Ishikawa (cell line): ENCODE measurements around the gene PRC1.

ENCODE experiments used
- CEBPB ChIP-seq: IDR thresholded peaks from 2 replicates; pipeline ENCODE4 v1.6.1; 2012
- CREB1 ChIP-seq: IDR thresholded peaks from 2 replicates; pipeline ENCODE4 v1.6.1; 2012; ENCODE audit warnings: low read depth
- EGR1 ChIP-seq: IDR thresholded peaks from 2 replicates; pipeline ENCODE4 v1.6.1; 2012
- EP300 ChIP-seq: IDR thresholded peaks from 2 replicates; pipeline ENCODE4 v1.6.1; 2012; ENCODE audit warnings: borderline replicate concordance
- FOXM1 ChIP-seq: IDR thresholded peaks from 2 replicates; pipeline ENCODE4 v1.6.1; 2012; ENCODE audit warnings: low read depth, borderline replicate concordance
- NFIC ChIP-seq: IDR thresholded peaks from 2 replicates; pipeline ENCODE4 v1.6.1; 2012
- RAD21 ChIP-seq: IDR thresholded peaks from 2 replicates; pipeline ENCODE4 v1.6.1; 2012; ENCODE audit warnings: low read depth
- TAF1 ChIP-seq: IDR thresholded peaks from 2 replicates; pipeline ENCODE4 v1.6.1; 2012; ENCODE audit warnings: low read depth, mild to moderate bottlenecking
- TCF12 ChIP-seq: IDR thresholded peaks from 2 replicates; pipeline ENCODE4 v1.6.1; 2012; ENCODE audit warnings: low read depth
- TEAD4 ChIP-seq: IDR thresholded peaks from 2 replicates; pipeline ENCODE4 v1.6.1; 2012
- YY1 ChIP-seq: IDR thresholded peaks from 2 replicates; pipeline ENCODE4 v1.6.1; 2012; ENCODE audit warnings: low read depth
- ZBTB7A ChIP-seq: IDR thresholded peaks from 2 replicates; pipeline ENCODE4 v1.6.1; 2012; ENCODE audit warnings: low read depth
- TF ChIP-seq, protein P1 (sequence below): IDR thresholded peaks from 2 replicates; pipeline ENCODE4 v1.6.1; 2012
- TF ChIP-seq, protein P2 (sequence below): IDR thresholded peaks from 2 replicates; pipeline ENCODE4 v1.6.1; 2012
- TF ChIP-seq, protein P3 (sequence below): IDR thresholded peaks from 2 replicates; pipeline ENCODE4 v1.6.1; 2012; ENCODE audit warnings: low read depth, mild to moderate bottlenecking

The PRC1 gene

DNA sequence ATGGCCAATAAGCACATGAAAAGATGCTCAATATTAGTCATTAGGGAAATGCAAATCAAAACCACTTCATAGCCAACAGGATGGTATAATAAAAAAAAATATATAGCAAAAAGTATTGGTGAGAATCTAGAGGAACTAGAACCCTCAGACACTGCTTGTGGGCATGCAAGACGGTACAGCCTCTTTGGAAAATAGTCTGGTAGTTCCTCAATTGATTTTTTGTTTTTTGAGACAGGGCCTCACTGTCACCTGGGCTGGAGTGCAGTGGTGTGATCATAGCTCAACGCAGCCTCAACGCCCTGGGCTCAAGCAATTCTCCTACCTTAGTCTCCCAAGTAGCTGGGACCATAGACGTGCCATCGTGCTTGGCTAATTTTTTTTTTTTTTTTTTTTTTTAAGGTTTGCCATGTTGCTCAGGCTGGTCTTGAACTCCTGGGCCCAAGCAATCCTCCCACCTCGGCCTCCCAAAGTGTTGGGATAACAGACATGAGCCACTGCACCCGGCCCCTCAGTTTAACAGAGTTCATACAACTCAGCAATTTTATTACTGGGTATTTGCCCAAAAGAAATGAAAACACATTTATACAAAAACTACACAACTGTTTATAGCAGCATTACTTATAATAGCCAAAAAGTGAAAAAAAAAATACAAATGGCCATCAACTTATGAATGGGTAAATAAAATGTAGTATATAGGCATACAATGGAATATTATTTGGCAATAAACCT lies 5.1 kb downstream of the PRC1 start:
- TF ChIP-seq, protein P1, sequence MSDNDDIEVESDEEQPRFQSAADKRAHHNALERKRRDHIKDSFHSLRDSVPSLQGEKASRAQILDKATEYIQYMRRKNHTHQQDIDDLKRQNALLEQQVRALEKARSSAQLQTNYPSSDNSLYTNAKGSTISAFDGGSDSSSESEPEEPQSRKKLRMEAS, result no peak
- TF ChIP-seq, protein P2, sequence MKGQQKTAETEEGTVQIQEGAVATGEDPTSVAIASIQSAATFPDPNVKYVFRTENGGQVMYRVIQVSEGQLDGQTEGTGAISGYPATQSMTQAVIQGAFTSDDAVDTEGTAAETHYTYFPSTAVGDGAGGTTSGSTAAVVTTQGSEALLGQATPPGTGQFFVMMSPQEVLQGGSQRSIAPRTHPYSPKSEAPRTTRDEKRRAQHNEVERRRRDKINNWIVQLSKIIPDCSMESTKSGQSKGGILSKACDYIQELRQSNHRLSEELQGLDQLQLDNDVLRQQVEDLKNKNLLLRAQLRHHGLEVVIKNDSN, result no peak
- no peak for TF ChIP-seq ZBTB7A
- no peak for TF ChIP-seq NFIC
- TF ChIP-seq EP300, result no peak
- no peak for TF ChIP-seq CEBPB
- no peak for TF ChIP-seq TEAD4
- TF ChIP-seq RAD21, result no peak
- no peak for TF ChIP-seq CREB1
- no peak for TF ChIP-seq YY1
- TF ChIP-seq TAF1, result no peak
- TF ChIP-seq, protein P3, sequence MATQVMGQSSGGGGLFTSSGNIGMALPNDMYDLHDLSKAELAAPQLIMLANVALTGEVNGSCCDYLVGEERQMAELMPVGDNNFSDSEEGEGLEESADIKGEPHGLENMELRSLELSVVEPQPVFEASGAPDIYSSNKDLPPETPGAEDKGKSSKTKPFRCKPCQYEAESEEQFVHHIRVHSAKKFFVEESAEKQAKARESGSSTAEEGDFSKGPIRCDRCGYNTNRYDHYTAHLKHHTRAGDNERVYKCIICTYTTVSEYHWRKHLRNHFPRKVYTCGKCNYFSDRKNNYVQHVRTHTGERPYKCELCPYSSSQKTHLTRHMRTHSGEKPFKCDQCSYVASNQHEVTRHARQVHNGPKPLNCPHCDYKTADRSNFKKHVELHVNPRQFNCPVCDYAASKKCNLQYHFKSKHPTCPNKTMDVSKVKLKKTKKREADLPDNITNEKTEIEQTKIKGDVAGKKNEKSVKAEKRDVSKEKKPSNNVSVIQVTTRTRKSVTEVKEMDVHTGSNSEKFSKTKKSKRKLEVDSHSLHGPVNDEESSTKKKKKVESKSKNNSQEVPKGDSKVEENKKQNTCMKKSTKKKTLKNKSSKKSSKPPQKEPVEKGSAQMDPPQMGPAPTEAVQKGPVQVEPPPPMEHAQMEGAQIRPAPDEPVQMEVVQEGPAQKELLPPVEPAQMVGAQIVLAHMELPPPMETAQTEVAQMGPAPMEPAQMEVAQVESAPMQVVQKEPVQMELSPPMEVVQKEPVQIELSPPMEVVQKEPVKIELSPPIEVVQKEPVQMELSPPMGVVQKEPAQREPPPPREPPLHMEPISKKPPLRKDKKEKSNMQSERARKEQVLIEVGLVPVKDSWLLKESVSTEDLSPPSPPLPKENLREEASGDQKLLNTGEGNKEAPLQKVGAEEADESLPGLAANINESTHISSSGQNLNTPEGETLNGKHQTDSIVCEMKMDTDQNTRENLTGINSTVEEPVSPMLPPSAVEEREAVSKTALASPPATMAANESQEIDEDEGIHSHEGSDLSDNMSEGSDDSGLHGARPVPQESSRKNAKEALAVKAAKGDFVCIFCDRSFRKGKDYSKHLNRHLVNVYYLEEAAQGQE, result no peak
- no peak for TF ChIP-seq TCF12
- no peak for TF ChIP-seq EGR1
- TF ChIP-seq FOXM1, result no peak

DNA sequence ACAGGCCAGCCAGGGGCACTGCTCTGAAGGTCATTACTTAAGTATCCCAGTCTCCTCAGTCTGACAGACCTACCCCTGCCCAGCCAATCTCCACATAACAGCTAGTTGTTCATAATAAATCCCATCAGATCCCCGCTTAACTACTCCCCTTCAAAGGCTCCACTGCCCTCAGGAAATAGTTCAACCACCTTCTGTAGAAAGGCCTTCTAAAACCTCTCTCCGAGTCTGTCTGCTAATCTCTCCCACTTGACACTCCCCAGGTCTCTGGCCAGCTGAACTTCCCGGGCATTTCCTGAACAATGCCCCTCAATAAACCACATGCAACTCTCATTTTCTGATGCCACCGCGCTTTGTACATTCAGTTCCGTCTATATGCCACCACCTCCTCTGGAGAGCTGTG lies 6.0 kb downstream of the PRC1 start:
- TF ChIP-seq CREB1 (no peak), NFIC (no peak), CEBPB (no peak), EGR1 (no peak), TAF1 (no peak), ZBTB7A (no peak), RAD21 (no peak), TCF12 (no peak), YY1 (no peak), EP300 (no peak), FOXM1 (no peak)
- TF ChIP-seq, protein P1, result no peak
- TF ChIP-seq, protein P2, result no peak
- TF ChIP-seq, protein P3, result no peak

DNA sequence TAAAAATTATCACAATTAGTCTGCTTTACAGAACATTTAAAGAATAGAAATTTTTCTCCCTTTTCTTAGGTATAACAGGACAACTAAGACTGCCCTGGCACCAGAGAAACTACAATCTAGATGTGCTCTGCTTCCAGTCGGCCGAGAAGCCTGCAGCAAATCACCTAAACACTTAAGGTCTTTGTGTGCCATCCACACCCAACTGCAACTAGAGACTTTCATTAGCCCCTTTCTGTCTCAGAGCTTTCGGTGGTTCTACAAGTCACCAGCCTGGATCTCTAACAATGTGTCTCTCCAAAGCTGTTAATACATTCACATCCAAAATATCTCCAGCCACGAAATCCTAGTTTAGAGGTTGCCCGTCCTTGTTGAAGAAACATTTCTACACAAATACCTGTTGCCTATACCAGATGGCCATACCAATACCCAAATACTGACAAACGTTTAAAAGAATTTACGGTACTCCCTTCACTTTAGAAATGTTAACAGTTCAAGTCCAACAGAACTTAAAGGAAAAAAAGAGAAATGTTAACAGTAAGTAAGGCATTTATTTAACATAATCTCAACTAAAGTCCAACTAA lies 6.7 kb downstream of the PRC1 start:
- TF ChIP-seq RAD21, result no peak
- no peak for TF ChIP-seq EP300
- TF ChIP-seq YY1, result no peak
- no peak for TF ChIP-seq ZBTB7A
- TF ChIP-seq FOXM1, result no peak
- TF ChIP-seq, protein P1, result no peak
- TF ChIP-seq CEBPB, result no peak
- TF ChIP-seq TEAD4, result no peak
- TF ChIP-seq, protein P2, result no peak
- TF ChIP-seq EGR1, result no peak

DNA sequence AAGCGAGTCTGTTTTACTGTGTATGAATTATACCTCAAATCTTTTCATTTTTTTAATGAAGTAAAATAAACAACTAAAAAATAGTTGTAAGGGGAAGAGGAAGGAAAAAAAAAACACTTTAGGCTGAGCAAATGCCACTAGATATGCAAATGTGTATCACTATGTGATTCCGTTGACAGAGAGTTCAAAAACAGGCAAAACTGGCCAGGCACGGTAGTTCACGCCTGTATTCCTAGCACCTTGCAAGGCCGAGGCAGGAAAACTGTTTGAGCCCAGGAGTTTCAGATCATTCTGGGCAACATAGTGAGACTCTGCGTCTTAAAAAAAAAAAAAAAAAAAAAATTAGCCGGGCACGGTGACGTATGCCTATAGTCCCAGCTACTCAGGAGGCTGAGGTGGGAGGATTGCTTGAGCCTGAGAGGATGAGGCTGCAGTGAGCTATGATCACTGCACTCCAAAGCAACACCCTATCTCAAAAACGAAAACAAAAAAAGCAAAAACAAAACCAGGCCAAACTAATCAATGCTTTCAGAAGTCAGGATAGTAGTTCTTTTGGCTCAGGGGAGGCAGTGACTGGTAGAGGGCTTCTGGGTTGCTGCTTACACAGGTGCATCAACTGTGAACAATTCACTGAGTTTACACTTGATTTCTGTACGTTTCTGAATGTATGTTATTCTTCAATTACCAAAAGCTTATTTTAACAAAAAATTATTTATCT lies 7.4 kb downstream of the PRC1 start:
- no peak for TF ChIP-seq RAD21
- TF ChIP-seq, protein P1, result no peak
- TF ChIP-seq TAF1, result no peak
- TF ChIP-seq, protein P2, result no peak
- no peak for TF ChIP-seq EGR1
- TF ChIP-seq, protein P3, result no peak
- TF ChIP-seq ZBTB7A, result no peak
- TF ChIP-seq FOXM1, result no peak
- TF ChIP-seq CREB1, result no peak
- TF ChIP-seq CEBPB, result no peak
- TF ChIP-seq YY1, result no peak
- TF ChIP-seq NFIC, result no peak
- TF ChIP-seq EP300, result no peak
- no peak for TF ChIP-seq TCF12
- TF ChIP-seq TEAD4, result no peak
